ENCODE measurements around the gene C16orf54. TPM values are rescaled to one million over a fixed set of nuclear protein-coding genes. Genes with fewer than 3 reads are reported as not detected.

The C16orf54 gene
- total and polyA plus RNA-seq, 9 of the 15 experiments (the other 6 are each of a cell fraction or from before 2014, with no cell fraction given): 0.09 TPM; not detected in 8

DNA sequence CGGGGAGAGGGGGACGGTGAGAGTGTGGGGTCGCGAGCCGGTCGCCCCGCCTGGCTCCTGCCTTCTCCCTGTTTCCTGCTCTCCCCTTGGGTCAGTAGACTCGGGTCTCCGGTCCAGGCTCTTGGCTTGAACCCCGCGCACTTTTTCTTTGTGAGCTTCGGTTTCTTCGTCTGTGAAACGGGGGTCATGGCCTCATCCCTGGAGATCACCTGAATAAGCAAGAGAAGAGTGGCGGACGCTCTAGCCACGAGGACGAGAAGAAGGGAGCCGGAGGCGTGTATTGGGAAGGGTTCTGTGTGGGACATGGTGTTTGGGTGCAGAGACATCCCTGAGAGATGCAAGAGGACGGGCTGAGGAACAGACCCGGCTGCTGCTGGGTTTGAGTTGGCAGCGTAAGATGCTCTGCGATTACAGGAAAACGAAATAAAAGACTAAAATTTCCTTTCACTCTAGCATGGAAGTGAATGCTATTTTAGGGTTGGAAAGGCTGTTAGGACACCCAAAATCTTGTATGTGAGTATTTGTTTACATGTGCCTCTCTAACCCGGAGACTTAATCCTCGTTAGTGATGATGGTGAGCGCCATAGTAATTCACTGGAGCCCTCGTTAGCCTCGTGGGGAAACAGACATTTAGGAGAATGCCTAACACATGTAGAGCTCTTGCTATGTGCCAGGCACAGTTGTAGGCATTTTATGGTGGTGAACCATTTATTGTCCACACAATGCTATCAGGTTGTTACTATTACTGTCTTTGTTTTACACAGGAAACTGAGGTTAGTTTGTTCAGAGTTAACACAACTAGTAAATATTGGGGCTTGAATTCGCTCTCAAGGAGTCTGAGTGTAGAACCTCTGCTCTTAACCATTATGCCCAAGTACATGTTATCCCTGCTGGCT lies 45.4 kb upstream of the C16orf54 start:
- peaks cover 10% of the 10 kb centered on the region; the same call in 1 of the 2 replicates for H4K20me1 ChIP-seq (replicated peaks; ENCODE audit: control insufficient read depth, insufficient read depth, low read length)
- no peaks in the 10 kb centered on the region for H3K27me3 ChIP-seq (ENCODE audit: control insufficient read depth in 2 of 2, insufficient read depth in 2 of 2, low read length in 2 of 2)
- H3K27ac ChIP-seq (ENCODE audit: extremely low read depth, low read depth, low read length): peak overlapping the region; percentile 83
- 0% methylated on average over 20 of the region's 31 CpGs for WGBS (ENCODE audit: insufficient coverage, low coverage, missing lambda C conversion rate)
- ATAC-seq: peak; percentile 43
- H3K4me2 ChIP-seq (ENCODE audit: insufficient read depth, low read length): peak overlapping the region; percentile 93
- FAIRE-seq: no peak
- H3K9ac ChIP-seq (ENCODE audit: insufficient read depth in 1 of 2, low read depth in 2 of 2, low read length in 2 of 2): peak overlapping the region; percentile 90 to 96
- peaks cover 14 to 17% of the 10 kb centered on the region in 2 experiments for H3K4me1 ChIP-seq (replicated peaks in 1 of 2; ENCODE audit: control insufficient read depth in 2 of 2, insufficient read depth in 2 of 2, low read length in 2 of 2)
- H3K9me1 ChIP-seq (ENCODE audit: control insufficient read depth, insufficient read depth, low read length): no peaks in the 10 kb centered on the region
- no peaks in the 10 kb centered on the region for H3K9me3 ChIP-seq (replicated peaks; ENCODE audit: control insufficient read depth, insufficient read depth, low read depth, low read length)
- in situ Hi-C loops (cut with MboI): no loop called here
- BruUV-seq (replicated peaks): TSS peak; percentile 64
- ChIA-PET POLR2A (interaction anchor here (0.6 to 7.1 kb wide), 9 partner anchors 11 to 182 kb away, joined by 3 to 114 read pairs (median 4); partner anchors contain the start of genes MAZ, TAOK2 and ZG16), CTCF (ENCODE audit: low intra/inter-chr PET ratio) (interaction anchor here (1.2 kb wide), 1 partner anchor 62 kb away, joined by 3 read pairs; no protein-coding TSS in a partner anchor)
- peaks cover 44% of the 10 kb centered on the region for H3K36me3 ChIP-seq (ENCODE audit: control insufficient read depth, insufficient read depth, low read length)
- H3K79me2 ChIP-seq (ENCODE audit: control insufficient read depth, insufficient read depth, low read length): peaks cover 65% of the 10 kb centered on the region
- intact Hi-C loops (cut with micrococcal nuclease): loop anchor here (1.0 kb wide), 1 partner anchor 14 kb away; no protein-coding TSS in a partner anchor
- peak overlapping the region; percentile 89 for H3K4me3 ChIP-seq
- DNase-seq (ENCODE audit: extremely low read depth in 1 of 4, low spot score in 3 of 4): peak in 1 of 4 experiments; percentile 30
- peak overlapping the region; percentile 87 for H2AFZ ChIP-seq (ENCODE audit: low read depth, low read length)
- TF ChIP-seq, protein P1, sequence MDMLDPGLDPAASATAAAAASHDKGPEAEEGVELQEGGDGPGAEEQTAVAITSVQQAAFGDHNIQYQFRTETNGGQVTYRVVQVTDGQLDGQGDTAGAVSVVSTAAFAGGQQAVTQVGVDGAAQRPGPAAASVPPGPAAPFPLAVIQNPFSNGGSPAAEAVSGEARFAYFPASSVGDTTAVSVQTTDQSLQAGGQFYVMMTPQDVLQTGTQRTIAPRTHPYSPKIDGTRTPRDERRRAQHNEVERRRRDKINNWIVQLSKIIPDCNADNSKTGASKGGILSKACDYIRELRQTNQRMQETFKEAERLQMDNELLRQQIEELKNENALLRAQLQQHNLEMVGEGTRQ (CRISPR knock-in tag; IDR thresholded peaks at IDR 0.05): no peak
- TF ChIP-seq BRD4 (IDR thresholded peaks at IDR 0.05) (no peak), KAT7 (CRISPR knock-in tag; IDR thresholded peaks at IDR 0.05; ENCODE audit: borderline replicate concordance) (peak; percentile 77; the same call in 1 of the 2 replicates), MCM2 (IDR thresholded peaks at IDR 0.05; ENCODE audit: low read depth) (no peak), ZNF232 (CRISPR knock-in tag; IDR thresholded peaks at IDR 0.05) (no peak), E2F4 (CRISPR knock-in tag; IDR thresholded peaks at IDR 0.05; ENCODE audit: low read depth) (no peak), RBM34 (IDR thresholded peaks at IDR 0.05; ENCODE audit: borderline replicate concordance, insufficient read depth, low read length) (no peak), DNMT1 (IDR thresholded peaks at IDR 0.05) (no peak), EZH2 (IDR thresholded peaks at IDR 0.05; ENCODE audit: borderline replicate concordance, low read depth, low read length) (no peak), STAG1 (CRISPR knock-in tag; IDR thresholded peaks at IDR 0.05; ENCODE audit: borderline replicate concordance) (peak; percentile 19; the same call in 1 of the 2 replicates)
- TF ChIP-seq, protein P2, sequence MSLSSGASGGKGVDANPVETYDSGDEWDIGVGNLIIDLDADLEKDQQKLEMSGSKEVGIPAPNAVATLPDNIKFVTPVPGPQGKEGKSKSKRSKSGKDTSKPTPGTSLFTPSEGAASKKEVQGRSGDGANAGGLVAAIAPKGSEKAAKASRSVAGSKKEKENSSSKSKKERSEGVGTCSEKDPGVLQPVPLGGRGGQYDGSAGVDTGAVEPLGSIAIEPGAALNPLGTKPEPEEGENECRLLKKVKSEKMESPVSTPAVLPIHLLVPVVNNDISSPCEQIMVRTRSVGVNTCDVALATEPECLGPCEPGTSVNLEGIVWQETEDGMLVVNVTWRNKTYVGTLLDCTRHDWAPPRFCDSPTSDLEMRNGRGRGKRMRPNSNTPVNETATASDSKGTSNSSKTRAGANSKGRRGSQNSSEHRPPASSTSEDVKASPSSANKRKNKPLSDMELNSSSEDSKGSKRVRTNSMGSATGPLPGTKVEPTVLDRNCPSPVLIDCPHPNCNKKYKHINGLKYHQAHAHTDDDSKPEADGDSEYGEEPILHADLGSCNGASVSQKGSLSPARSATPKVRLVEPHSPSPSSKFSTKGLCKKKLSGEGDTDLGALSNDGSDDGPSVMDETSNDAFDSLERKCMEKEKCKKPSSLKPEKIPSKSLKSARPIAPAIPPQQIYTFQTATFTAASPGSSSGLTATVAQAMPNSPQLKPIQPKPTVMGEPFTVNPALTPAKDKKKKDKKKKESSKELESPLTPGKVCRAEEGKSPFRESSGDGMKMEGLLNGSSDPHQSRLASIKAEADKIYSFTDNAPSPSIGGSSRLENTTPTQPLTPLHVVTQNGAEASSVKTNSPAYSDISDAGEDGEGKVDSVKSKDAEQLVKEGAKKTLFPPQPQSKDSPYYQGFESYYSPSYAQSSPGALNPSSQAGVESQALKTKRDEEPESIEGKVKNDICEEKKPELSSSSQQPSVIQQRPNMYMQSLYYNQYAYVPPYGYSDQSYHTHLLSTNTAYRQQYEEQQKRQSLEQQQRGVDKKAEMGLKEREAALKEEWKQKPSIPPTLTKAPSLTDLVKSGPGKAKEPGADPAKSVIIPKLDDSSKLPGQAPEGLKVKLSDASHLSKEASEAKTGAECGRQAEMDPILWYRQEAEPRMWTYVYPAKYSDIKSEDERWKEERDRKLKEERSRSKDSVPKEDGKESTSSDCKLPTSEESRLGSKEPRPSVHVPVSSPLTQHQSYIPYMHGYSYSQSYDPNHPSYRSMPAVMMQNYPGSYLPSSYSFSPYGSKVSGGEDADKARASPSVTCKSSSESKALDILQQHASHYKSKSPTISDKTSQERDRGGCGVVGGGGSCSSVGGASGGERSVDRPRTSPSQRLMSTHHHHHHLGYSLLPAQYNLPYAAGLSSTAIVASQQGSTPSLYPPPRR (CRISPR knock-in tag; IDR thresholded peaks at IDR 0.05; ENCODE audit: borderline replicate concordance): peak; percentile 32; the same call in 1 of the 2 replicates
